ENCODE measurements around the gene MMRN1.

MMRN1 gene

DNA sequence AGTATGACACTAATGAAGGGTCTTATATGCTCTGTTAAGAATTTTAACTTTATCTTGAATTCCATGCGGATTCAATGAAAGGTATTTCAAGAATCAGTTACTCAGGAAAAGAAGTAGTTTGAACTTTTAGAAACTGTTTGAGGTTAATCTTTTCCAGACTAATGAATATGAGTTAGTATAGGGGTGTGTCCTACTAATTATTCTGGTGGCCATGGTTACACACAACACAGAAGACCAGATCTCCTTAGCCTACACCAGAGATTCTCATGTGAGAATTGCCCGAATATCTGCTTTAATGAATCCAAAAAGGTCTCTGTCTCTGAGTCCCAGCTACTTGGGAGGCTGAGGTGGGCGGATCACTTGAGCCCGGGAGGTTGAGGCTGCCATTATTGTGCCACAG is 100.4 kb downstream of the MMRN1 start:
- no peak for DNase-seq (ENCODE audit: low spot score)

DNA sequence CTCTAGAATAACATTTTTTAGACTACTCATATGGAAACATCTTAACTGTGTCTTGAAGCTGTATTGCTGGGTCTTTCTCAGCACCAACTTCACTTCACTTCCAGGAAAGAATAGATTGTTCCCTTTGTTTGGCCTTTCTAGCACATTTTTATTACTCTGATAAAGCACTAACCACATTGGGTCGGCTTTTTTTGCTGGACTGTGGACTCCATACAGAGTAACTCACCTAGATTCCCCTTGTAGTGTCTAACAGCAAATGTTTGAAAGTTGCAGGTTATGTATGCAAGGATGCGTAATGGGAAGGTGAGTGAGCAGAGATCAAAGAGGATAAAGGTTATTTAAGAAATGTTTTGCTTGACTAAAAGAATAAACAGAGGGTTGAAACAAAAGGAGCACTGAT is 101.2 kb downstream of the MMRN1 start:
- no peak for DNase-seq (ENCODE audit: low spot score)

DNA sequence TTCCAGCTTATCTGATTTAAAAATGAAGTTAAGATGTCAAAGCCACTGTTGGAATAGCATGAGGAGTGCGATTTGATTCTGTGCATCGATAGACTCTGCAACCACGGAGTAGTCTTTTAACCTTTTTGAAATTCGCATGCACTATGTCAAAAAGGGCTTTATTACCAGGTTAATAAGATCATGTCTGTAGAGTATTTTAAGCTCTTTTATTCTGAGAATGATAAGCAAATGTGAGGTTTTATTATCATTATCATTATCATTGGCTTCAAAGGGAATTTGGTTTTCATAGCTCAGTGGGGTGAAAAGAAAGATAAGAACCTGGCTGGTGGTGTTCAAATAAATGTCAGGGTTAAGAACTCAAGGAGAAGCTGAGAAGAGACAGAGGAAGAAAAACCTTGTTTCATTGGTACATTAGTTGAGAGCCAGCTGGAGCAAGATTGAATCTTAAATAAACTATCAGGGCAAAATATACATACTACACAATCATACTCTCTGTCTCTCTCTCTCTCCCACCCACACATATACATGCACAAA is 102.6 kb downstream of the MMRN1 start:
- DNase-seq (ENCODE audit: low spot score) = no peak

DNA sequence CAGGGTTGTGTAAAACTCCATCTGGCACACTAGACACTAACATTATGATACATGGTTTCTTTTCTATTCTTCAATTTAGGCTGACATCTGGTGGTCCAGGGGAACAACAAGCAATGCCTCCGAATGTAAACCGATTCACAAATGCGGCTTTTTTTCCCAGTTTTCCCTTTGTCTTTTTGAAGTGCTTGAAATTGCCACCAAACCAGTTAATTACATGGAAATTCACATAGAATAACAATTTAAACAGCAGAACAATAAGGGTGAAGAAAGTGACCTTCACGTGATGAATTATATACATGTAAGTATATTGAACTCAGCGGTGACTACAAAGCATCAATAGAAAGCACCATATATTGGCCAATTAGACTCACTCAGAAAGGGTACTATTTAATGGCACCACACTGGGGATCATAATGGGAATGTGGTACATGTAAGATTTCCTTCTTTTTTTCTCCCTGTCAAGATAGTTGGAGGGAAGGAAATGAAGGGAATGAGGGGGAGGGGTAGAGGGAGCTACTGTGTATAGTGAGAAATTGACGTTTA is 103.9 kb downstream of the MMRN1 start:
- no peak for DNase-seq (ENCODE audit: low spot score)

DNA sequence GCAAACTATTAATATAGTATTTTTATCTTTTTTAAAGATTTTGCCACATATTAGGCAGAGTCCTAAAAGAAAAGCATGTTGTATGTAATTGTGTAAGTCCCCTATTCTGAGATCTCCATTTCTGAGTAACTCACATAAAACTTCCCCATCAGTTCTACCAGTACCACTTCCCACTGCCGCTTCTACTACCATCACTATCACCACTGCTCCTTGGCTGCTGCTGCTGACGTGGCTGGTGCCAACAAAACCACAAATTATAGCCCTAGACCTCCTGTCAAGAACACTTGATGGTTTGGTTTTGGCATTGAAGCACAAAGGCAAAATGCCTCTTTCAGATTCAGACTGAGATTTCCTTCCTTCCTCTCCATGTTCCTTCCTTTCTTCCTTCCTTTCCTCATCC is 106.4 kb downstream of the MMRN1 start:
- no peak for DNase-seq (ENCODE audit: low spot score)

DNA sequence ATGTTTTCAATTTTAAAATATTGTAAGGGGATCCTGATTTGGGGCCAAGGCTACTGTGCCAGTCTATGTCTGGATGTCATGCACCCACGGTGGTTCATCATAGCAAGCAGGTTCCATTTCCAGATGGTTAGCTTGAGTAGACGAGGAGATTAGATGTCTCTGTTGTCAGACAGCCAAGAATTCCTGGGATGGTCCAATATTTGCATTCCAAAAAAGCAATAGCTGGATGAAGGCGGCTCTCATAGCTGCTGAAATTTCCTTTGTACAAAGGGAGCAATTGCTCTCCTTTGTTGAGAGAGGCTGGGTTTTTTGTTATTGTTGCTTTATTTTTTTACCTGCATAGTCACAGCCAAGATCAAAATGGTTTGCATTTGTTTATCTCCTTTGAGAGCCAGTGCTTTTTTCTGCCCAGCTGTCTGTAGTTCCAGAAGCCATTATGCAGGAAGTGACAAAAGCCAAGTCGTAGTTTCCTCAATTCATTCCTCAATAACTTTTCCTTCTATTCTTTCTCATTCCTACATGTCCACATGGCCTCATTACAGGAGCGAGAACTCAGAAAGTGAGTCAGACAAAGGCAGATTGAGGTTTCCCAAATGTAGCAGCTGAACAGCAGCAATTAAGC is 107.9 kb downstream of the MMRN1 start:
- DNase-seq (ENCODE audit: low spot score) = no peak
